K562 (cell line): ENCODE data around the gene FAM53B. TPM values are rescaled to one million over a fixed set of nuclear protein-coding genes. Genes with fewer than 3 reads are reported as not detected.

Experiments
- ATAC-seq: fragments of 200-7000 bp; cut with Tn5 transposase; 3 replicates; pipeline ENCODE4 v1.9.1; 2020; ENCODE audit warnings: moderate library complexity
- BruUV-seq: library from RNA; stranded (reverse); fragments of 400-500 nt; replicated peaks from 2 replicates; lab custom pipeline; 2021; lab: Mats Ljungman, UMichigan
- CTCF ChIA-PET: fragments of 300-600 bp; formaldehyde crosslinking; extraction: SDS; loops from one replicate; lab custom pipeline; 2021; ENCODE audit warnings: low intra/inter-chr PET ratio; lab: Yijun Ruan, JAX
- POLR2A ChIA-PET: fragments of 300-600, 350-650 bp; sonication (Branson Sonifier 250); formaldehyde crosslinking; extraction: SDS; loops from one replicate; lab custom pipeline; 2021; ENCODE audit warnings: antibody characterized with exemption, inconsistent platforms; lab: Yijun Ruan, JAX
- DNase-seq, 4 experiments: peaks; one replicate each; pipeline versions ENCODE4 v3.0.0 to v3.0.0-alpha.2; 2011 to 2018; ENCODE audit warnings: low spot score in 3 of 4, mixed read lengths in 3 of 4; ENCODE audit errors: extremely low read depth in 1 of 4
- FAIRE-seq: peaks from 2 replicates; lab custom pipeline; 2011; peaks lifted over from hg19 to GRCh38; lab: Jason Lieb, UNC
- H2AFZ ChIP-seq: 2 replicates; pipeline ENCODE4 v1.6.0; 2011; ENCODE audit warnings: low read depth, low read length, control low read depth, inconsistent platforms
- H3K27ac ChIP-seq: fragments of 200-600 bp; 3 replicates; pipeline ENCODE4 v1.8.0; 2011; ENCODE audit warnings: low read depth, mild to moderate bottlenecking, control low read depth, inconsistent platforms, low read length, moderate library complexity, mixed read lengths; ENCODE audit errors: extremely low read depth
- H3K27me3 ChIP-seq, 2 experiments: fragments of 300-600 bp in 1 of 2; 2 replicates in 1 of 2; 3 replicates in 1 of 2; pipeline versions ENCODE4 v1.6.0 to v1.8.0; 2011; ENCODE audit warnings: inconsistent platforms in 2 of 2, low read length in 2 of 2, mild to moderate bottlenecking in 1 of 2, mixed read lengths in 1 of 2, moderate library complexity in 1 of 2; ENCODE audit not compliant: control insufficient read depth in 2 of 2, insufficient read depth in 2 of 2
- H3K36me3 ChIP-seq: fragments of 300-600 bp; 3 replicates; pipeline ENCODE4 v1.8.0; 2011; ENCODE audit warnings: mild to moderate bottlenecking, low read length, inconsistent platforms; ENCODE audit not compliant: control insufficient read depth, insufficient read depth
- H3K4me1 ChIP-seq, 2 experiments: fragments of 200-600 bp in 1 of 2; replicated peaks in 1 of 2; 2 replicates in 1 of 2; 3 replicates in 1 of 2; pipeline versions ENCODE4 v1.5.1 to v1.8.0; 2011; ENCODE audit warnings: inconsistent platforms in 2 of 2, low read length in 2 of 2, mild to moderate bottlenecking in 1 of 2, mixed read lengths in 1 of 2, moderate library complexity in 1 of 2; ENCODE audit not compliant: control insufficient read depth in 2 of 2, insufficient read depth in 2 of 2
- H3K4me2 ChIP-seq: 2 replicates; pipeline ENCODE4 v1.6.1; 2011; ENCODE audit warnings: low read length, control low read depth, inconsistent platforms, mixed read lengths; ENCODE audit not compliant: insufficient read depth
- H3K4me3 ChIP-seq: fragments of 200-600 bp; sonication (generic), shearing (Covaris generic); 2 replicates; pipeline ENCODE4 v1.5.1; 2016; ENCODE audit warnings: control low read depth, inconsistent platforms
- H3K79me2 ChIP-seq: fragments of 200-600 bp; 3 replicates; pipeline ENCODE4 v1.8.0; 2011; ENCODE audit warnings: low read length, inconsistent platforms; ENCODE audit not compliant: control insufficient read depth, insufficient read depth
- H3K9ac ChIP-seq, 2 experiments: 2 replicates each; pipeline versions ENCODE4 v1.6.0 to v1.6.1; 2011; ENCODE audit warnings: low read depth in 2 of 2, low read length in 2 of 2, control low read depth in 1 of 2, inconsistent platforms in 1 of 2, mild to moderate bottlenecking in 1 of 2, mixed read lengths in 1 of 2; ENCODE audit not compliant: insufficient read depth in 1 of 2
- H3K9me1 ChIP-seq: one replicate; pipeline ENCODE4 v1.6.0; 2011; ENCODE audit warnings: inconsistent platforms, mild to moderate bottlenecking, low read length, moderate library complexity; ENCODE audit not compliant: control insufficient read depth, insufficient read depth
- H3K9me3 ChIP-seq: replicated peaks from 2 replicates; pipeline ENCODE4 v1.5.1; 2011; ENCODE audit warnings: low read depth, low read length, inconsistent platforms; ENCODE audit not compliant: control insufficient read depth, insufficient read depth
- H4K20me1 ChIP-seq: replicated peaks from 2 replicates; pipeline ENCODE4 v1.6.1; 2011; ENCODE audit warnings: low read length, inconsistent platforms, mixed read lengths; ENCODE audit not compliant: control insufficient read depth, insufficient read depth
- FOXK2 ChIP-seq, 2 experiments: fragments of 450-650 bp; IDR thresholded peaks in 1 of 2; conservative IDR thresholded peaks in 1 of 2; 2 replicates each; pipeline ENCODE4 v1.6.1; 2016; ENCODE audit warnings: low read depth in 2 of 2, mild to moderate bottlenecking in 1 of 2
- HNRNPL ChIP-seq: fragments of 200-400 bp; formaldehyde crosslinking; IDR thresholded peaks from 2 replicates; pipeline ENCODE4 v1.6.1; 2017; ENCODE audit warnings: low read depth, mild to moderate bottlenecking, low read length
- POLR2G ChIP-seq: fragments of 200-400 bp; formaldehyde crosslinking; IDR thresholded peaks from 2 replicates; pipeline ENCODE4 v1.6.1; 2017; ENCODE audit warnings: low read depth, mild to moderate bottlenecking, antibody characterized with exemption, low read length, moderate library complexity
- SPI1 ChIP-seq: IDR thresholded peaks from 2 replicates; pipeline ENCODE4 v1.6.1; 2011; ENCODE audit warnings: low read depth, low read length, control low read depth, borderline replicate concordance
- ZNF140 ChIP-seq: fragments of 250-450 bp; sonication (Bioruptor Pico); IDR thresholded peaks from 2 replicates; pipeline ENCODE4 v1.8.0; 2021; ENCODE audit warnings: moderate library complexity, mild to moderate bottlenecking, inconsistent platforms
- WGBS: fragments of 100-300 bp; shearing (Covaris generic); methylation state at CpG from one replicate; pipeline ENCODE4 v1.1.6; 2016; ENCODE audit warnings: low coverage, mixed read lengths; ENCODE audit not compliant: insufficient coverage; ENCODE audit errors: missing lambda C conversion rate; 5-methylcytosine and 5-hydroxymethylcytosine counted together
- in situ Hi-C: fragments of 300-500 bp; cut with MboI; formaldehyde crosslinking; loops from 4 replicates; pipeline ENCODE4 v1.15.0; 2018; ENCODE audit warnings: inconsistent platforms, mixed read lengths
- intact Hi-C: fragments of 100-400 bp; cut with micrococcal nuclease; formaldehyde crosslinking; loops from 2 replicates; pipeline ENCODE4 v1.14.2; 2022
- polyA plus RNA-seq, 8 experiments: library from polyadenylated mRNA; depleted of rRNA in 4 of 8; stranded (reverse) in 5 of 8; unstranded in 3 of 8; fragments of >200 nt; fragmentation: Nextera tagmentation in 2 of 8; fragmentation: Illumina TruSeq in 1 of 8; extraction: Ambion mirVana in 2 of 8; extraction: Trizol in 1 of 8; gene quantifications; 2 replicates each; pipeline versions ENCODE4 v1.2.1 to v1.2.3, GENCODE V29; 2011 to 2014; ENCODE audit warnings: inconsistent platforms in 1 of 8, missing spikeins in 1 of 8
- total RNA-seq, 7 experiments: library from RNA; depleted of rRNA in 6 of 7; stranded (reverse); fragments of >200 nt in 6 of 7; fragmentation: Illumina TruSeq in 2 of 7; extraction: Trizol in 2 of 7; gene quantifications; 2 replicates each; pipeline versions ENCODE4 v1.2.1 to v1.2.3, GENCODE V29; 2011 to 2021; ENCODE audit warnings: low replicate concordance in 1 of 7

Gene FAM53B
- total and polyA plus RNA-seq, 9 of the 15 experiments (the other 6 are each of a cell fraction or from before 2014, with no cell fraction given): 0.03 to 16.5 (median 5.0) TPM

- no peaks in the 10 kb centered on the region for H3K27me3 ChIP-seq
- no peaks in the 10 kb centered on the region for H3K9me3 ChIP-seq
- H3K79me2 ChIP-seq: no peaks in the 10 kb centered on the region
- BruUV-seq: no TSS peak
- in situ Hi-C loops (no loop called here), intact Hi-C loops (no loop called here)
- no peak overlapping the region for H2AFZ ChIP-seq
- FAIRE-seq: no peak
- WGBS: no CpG with 5 or more reads among the region's 34 CpGs
- CTCF ChIA-PET: no interaction called here
- no peaks in the 10 kb centered on the region for H4K20me1 ChIP-seq
- no peak for DNase-seq
- H3K36me3 ChIP-seq: 0 out of 3 replicates have a peak, but pooled peaks cover 2% of the 10 kb centered on the region
- H3K9ac ChIP-seq: no peak overlapping the region
- no peak for ATAC-seq
- TF ChIP-seq HNRNPL (peak; percentile 78; the same call in 1 of the 2 replicates), SPI1 (no peak), ZNF140 (CRISPR knock-in tag) (no peak), POLR2G (0 out of 2 replicates have a peak, but pooled peaks have one; percentile 21), FOXK2 (conservative IDR thresholded peaks at IDR 0.05 in 1 of 2, IDR thresholded peaks at IDR 0.05 in 1 of 2; ENCODE audit: low read depth in 2 of 2) (no peak)
- H3K4me3 ChIP-seq: no peak overlapping the region
- H3K4me1 ChIP-seq: peaks cover 0 to 32% of the 10 kb centered on the region in 2 experiments; a peak in 3 of 5 replicates
- H3K4me2 ChIP-seq: no peak overlapping the region
- no peaks in the 10 kb centered on the region for H3K9me1 ChIP-seq
- H3K27ac ChIP-seq: no peak overlapping the region
- POLR2A ChIA-PET: no interaction called here
Observed at GRCh38 chr10:124615259-124615658, 128.9 kb downstream of the FAM53B start.
